ENCODE measurements around the gene ITGA1.

Gene ITGA1

GRCh38 chr5:52754051-52754450 is 33.7 kb upstream of the ITGA1 start:
- H3K36me3 ChIP-seq (ENCODE audit: control insufficient read depth, insufficient read depth, low read length), result no peaks in the 10 kb centered on the region

GRCh38 chr5:52757527-52757926 is 30.2 kb upstream of the ITGA1 start:
- TF ChIP-seq CTCF (IDR thresholded peaks at IDR 0.05; ENCODE audit: insufficient read depth, low read length, poor library complexity, severe bottlenecking), result no peak
- Histone ChIP-seq H3K36me3 (ENCODE audit: control insufficient read depth, insufficient read depth, low read length) (no peaks in the 10 kb centered on the region), H3K4me3 (replicated peaks; ENCODE audit: low read depth, low read length) (no peak overlapping the region), H3K27me3 (replicated peaks; ENCODE audit: control insufficient read depth, insufficient read depth, low read length) (no peaks in the 10 kb centered on the region)
- no peak for DNase-seq (ENCODE audit: extremely low read depth, insufficient read length)

More at GRCh38 chr5:52754051-52754450, 33.7 kb upstream of the ITGA1 start:
- no peak overlapping the region for H3K4me3 ChIP-seq (replicated peaks; ENCODE audit: low read depth, low read length)
- H3K27me3 ChIP-seq (replicated peaks; ENCODE audit: control insufficient read depth, insufficient read depth, low read length), result no peaks in the 10 kb centered on the region
- no peak for DNase-seq (ENCODE audit: extremely low read depth, insufficient read length)
- TF ChIP-seq CTCF (IDR thresholded peaks at IDR 0.05; ENCODE audit: insufficient read depth, low read length, poor library complexity, severe bottlenecking), result no peak

GRCh38 chr5:52758014-52758413 is 29.7 kb upstream of the ITGA1 start:
- TF ChIP-seq CTCF (IDR thresholded peaks at IDR 0.05; ENCODE audit: insufficient read depth, low read length, poor library complexity, severe bottlenecking), result no peak
- Histone ChIP-seq H3K36me3 (ENCODE audit: control insufficient read depth, insufficient read depth, low read length) (no peaks in the 10 kb centered on the region), H3K27me3 (replicated peaks; ENCODE audit: control insufficient read depth, insufficient read depth, low read length) (no peaks in the 10 kb centered on the region), H3K4me3 (replicated peaks; ENCODE audit: low read depth, low read length) (no peak overlapping the region)
- DNase-seq (ENCODE audit: extremely low read depth, insufficient read length), result no peak

- no peaks in the 10 kb centered on the region for H3K27me3 ChIP-seq (replicated peaks; ENCODE audit: control insufficient read depth, insufficient read depth, low read length)
- no peak overlapping the region for H3K4me3 ChIP-seq (replicated peaks; ENCODE audit: low read depth, low read length)
- H3K36me3 ChIP-seq (ENCODE audit: control insufficient read depth, insufficient read depth, low read length), result no peaks in the 10 kb centered on the region
- DNase-seq (ENCODE audit: extremely low read depth, insufficient read length), result no peak
- TF ChIP-seq CTCF (IDR thresholded peaks at IDR 0.05; ENCODE audit: insufficient read depth, low read length, poor library complexity, severe bottlenecking), result no peak
Observed at GRCh38 chr5:52759331-52759730, 28.4 kb upstream of the ITGA1 start.

GRCh38 chr5:52760695-52761366 is 26.9 kb upstream of the ITGA1 start:
- TF ChIP-seq CTCF (IDR thresholded peaks at IDR 0.05; ENCODE audit: insufficient read depth, low read length, poor library complexity, severe bottlenecking), result no peak
- H3K36me3 ChIP-seq (ENCODE audit: control insufficient read depth, insufficient read depth, low read length), result no peaks in the 10 kb centered on the region
- no peak for DNase-seq (ENCODE audit: extremely low read depth, insufficient read length)
- no peaks in the 10 kb centered on the region for H3K27me3 ChIP-seq (replicated peaks; ENCODE audit: control insufficient read depth, insufficient read depth, low read length)
- no peak overlapping the region for H3K4me3 ChIP-seq (replicated peaks; ENCODE audit: low read depth, low read length)
